ENCODE measurements around the gene TMED10.
A peak's percentile ranks its signal among the peaks of the same experiment; 100 is the strongest.

The TMED10 gene

DNA sequence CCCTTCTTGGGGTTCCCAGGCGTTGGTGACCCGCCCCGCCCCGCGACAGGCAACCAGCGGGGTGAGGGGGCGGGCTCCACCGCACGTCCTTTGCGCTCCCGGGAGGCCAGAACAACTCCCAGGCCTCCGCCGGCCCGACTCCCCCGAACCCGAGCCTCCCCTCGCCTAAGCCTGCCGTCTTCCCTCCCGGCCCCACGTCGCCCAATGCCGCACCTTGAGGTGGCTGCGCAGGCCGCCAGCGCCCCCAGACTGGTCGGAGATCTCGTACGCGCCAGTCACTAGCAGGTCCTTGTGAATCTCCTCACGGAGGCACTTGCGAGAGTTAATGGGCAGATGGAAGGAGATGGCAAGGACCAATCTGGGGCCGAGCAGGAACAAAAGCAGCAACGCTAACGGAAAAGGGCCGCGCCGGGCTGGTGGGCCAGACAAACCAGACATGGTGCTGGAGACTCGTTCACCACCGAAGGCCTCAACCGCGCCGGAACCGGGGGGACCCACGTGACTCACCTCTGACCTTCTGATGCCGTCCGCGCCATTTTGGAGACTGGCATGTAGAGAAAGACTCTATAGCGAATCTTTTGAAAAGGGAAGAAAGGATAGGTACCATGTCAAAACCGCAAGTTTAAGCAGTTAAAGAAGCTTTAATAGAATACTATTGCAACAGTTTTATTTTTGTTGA lies at the start of gene TMED10:
TMED10 (minus strand) TSS at position 471 of the 679 bp plus-strand sequence; CDS start at position 438, 33 bp downstream.
- peak; percentile 68 for DNase-seq (ENCODE audit: low spot score)

DNA sequence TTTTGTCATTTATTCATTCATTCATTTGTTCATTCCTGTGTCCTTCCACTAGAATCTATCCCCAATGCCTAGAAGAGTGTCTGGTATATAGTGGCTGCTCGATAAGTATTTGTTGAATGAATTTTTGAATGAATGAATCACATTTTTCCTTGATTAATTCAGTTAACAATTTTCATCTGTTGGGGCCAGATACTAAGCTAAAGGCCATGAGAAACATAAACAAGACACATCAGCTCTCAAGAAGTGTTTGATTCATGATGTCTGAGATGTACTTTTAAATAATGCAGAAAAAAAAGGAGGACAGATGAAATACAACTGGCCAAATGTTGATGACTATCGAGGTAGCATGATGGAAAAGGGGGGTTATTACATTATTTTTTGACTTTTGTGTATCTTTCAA lies 48.1 kb upstream of the TMED10 start:
- DNase-seq (ENCODE audit: low spot score): no peak

DNA sequence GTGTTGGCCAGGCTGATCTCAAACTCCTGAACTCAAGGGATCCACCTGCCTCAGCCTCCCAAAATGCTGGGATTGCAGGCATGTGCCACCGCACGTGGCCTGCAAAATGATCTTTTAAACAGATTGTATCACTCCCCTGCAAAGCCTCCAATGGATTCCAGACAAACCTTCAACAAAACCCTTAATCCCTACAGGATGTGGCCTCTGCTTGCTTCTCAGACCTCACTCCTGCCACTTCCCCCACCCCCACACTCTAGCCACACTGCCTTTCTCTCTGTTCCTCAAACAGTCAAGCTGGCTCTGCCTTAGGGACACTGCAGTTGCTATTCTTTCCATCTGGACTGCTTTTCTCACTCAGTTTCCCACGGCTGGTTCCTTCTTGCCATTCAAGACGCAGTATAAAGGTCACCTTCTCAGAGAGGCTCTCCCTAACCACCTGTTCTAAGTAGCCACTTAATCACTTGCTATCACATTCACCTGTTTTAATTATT lies 47.3 kb upstream of the TMED10 start:
- no peak for DNase-seq (ENCODE audit: low spot score)

DNA sequence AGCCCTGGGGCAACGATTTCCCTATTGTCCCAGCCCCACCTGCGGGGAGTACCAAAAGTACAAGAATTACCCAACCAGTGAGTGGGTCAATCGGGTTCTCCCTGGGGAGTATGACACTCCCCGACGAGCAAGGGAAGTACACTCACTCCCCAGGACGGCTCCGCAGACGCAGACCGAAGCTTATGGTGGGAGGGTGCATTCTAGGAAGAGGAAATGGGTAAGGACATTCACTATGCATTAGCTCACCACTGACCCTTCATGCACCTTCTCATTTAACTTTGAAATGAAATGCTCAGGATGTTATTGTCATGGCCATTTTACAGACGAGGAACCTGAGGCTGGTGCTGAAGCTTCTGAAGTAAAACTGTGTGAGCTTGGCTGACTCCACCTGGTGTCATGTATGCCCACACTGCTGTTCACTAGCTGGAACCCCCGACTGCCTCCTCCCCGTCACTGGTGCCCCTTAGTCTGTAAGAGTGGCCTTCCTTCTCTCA lies 45.8 kb upstream of the TMED10 start:
- DNase-seq (ENCODE audit: low spot score): no peak

DNA sequence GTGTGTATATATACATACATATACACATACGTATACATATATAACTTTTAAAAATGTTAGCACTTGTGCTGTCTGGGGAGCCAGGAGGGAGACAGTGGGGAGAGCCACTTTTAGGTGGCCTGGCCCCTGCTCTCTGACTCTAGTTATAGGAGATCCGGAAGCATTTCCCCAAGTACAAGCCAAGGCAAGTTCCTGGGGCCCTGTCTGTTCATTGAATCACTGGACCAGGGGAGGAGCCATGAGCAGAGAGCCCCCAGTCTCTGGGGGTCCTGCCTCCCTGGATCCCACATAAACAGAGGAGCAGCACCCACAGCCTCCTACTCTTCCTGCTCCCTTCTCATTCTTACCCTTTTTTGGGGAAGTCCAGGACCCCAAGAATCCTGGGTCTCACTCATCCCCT lies 45.4 kb upstream of the TMED10 start:
- DNase-seq (ENCODE audit: low spot score): no peak

DNA sequence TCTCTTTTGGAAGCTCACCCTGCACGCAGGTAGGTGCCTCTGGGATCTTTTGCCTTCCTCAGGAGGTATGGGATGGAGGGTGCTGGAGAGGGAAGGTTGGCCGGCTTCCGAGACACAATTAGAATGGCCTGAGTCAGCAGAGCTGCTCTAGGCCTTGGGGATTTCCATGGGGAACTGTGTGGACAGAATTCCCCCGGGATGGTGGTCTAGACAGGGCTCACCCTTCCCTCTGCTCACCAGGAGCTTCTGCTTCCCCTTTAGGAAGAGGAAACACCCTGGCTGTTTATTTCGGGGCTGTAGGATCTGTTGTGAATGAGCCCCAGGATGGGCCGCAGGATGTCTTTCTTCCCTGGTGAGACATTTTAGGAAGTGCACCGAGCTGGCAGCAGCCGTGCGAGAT lies 43.7 kb upstream of the TMED10 start:
- DNase-seq (ENCODE audit: low spot score): no peak

DNA sequence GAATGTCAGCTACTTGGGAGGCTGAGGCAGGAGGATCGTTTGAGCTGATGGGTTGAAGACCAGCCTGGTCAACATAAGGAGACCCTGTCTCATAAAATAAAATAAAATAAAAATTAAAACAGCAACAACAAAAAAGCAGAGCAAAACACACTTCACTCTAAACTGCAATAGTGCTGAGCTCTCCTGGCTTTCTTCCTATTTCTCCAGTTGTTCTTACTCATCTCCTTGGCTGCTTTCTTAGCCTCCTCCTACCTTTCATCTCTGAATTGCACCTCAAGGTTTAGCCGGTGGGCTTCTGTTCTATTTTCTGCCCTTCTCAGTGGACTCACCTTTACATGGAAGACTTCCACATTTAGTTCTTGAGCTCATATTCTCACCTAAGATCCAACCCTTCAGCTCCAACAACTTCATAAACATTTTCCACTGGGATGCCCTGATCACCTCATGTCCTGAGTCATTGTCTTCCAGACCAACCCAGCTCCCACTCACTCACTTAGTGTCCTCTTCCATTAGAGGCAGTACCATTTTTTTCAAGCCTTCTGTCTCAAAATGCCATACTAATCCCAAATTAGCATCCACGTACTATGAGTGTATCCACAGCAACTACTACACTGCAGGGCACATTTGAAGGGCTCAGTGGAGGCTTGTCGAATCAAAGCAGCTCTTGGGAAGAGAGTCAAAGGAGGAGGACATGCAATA lies 41.2 kb upstream of the TMED10 start:
- DNase-seq (ENCODE audit: low spot score): no peak

DNA sequence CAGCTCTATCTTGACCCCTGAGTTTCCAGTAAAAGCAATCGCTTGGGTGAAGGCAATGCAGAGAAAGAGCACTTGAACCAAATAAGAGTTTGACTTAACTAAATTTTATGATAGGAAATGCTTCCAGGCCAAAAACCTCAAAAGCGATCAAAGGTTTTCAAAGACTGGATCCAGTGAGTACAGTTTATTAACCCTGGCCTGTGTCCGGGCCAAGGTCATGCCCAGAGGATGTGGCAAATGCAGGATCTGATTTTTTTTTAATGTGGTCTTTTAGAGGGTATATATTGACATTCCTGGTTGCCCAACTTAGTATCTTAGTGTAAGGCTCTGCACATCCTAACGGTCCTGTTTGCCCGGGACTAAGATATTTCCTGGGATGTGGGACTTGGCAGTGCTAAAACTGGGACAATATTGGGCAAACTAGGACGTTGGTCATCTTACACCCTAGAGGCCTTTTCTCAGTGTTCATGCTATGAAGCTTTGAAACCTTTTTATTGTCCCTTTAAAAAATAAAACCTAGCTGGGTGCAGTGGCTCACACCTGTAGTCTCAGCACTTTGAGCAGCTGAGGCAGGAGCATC lies 40.1 kb upstream of the TMED10 start:
- DNase-seq (ENCODE audit: low spot score): no peak

DNA sequence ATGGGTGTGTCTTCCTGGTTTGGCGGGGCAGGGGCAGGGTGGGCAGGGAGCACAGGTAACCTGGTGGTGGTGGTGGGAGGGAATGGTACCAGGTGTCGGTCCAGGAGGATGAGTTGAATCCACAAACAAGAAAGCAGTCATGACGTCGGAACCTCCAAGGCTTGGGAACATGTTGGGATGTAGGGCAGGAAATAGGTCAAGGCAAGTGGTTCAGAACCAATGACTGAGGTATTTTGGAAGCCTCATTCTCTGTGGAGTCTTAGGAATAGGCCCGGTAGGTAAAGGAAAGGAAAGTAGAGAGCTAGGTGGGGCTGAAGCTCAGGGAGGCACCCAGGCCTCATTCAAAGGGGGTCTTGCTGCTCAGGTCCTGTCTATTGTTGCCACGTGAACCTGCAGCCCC lies 39.1 kb upstream of the TMED10 start:
- no peak for DNase-seq (ENCODE audit: low spot score)

DNA sequence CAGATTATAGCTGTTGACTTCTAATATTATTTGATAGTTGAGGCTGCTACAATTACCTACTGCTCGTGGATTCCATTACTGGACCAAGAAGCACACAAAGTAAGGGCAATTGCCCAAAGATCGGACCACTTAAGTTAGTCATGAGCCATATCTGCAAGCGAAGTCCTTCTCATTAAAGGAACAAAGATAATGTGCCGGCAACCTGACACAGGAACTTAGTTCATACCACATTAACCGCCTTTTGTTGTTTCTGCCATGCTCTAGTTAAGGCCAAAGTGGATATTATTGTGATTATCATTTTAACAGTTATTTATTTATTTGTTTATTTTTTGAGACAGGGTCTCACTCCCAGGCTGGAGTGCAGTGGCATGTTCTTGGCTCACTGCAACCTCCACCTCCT lies 38.1 kb upstream of the TMED10 start:
- no peak for DNase-seq (ENCODE audit: low spot score)

DNA sequence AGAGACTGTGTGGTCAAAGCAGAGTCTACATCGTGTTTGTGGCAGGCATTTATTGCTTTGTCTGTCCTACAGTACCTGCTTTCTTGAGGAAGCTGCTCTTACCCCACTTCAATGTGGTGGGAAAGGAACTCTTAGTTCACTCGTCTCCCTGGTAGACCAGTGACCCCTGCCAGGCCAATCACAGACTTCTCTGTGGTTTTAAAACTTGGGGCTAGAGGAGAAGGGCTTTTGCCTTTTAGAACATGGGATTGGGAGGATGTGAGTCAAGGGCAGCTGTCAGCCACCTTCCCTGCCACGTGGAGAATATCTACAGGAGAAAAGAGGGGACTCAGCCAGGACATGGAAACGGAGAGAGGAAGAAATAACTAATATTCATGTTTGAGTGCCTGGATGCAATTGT lies 36.8 kb upstream of the TMED10 start:
- DNase-seq (ENCODE audit: low spot score): no peak

DNA sequence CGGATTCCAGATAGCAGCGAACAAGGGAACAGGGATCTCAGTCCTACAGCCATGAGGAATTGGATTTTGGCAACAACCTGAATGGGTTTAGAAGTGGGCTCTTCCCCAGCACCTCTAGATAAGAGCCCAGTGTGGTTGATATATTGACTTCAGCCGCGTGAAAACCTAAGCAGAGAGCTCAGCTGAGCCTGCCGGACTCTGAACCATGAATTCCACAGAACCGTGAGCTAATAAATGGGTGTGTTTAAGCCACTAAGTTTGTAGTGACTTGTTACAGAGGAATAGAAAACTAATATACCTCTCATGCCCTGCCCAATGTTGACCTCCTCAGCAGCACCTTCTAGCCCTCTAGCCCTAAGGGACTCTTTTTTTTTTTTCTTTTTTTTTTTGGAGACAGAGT lies 32.4 kb upstream of the TMED10 start:
- DNase-seq (ENCODE audit: low spot score): no peak

DNA sequence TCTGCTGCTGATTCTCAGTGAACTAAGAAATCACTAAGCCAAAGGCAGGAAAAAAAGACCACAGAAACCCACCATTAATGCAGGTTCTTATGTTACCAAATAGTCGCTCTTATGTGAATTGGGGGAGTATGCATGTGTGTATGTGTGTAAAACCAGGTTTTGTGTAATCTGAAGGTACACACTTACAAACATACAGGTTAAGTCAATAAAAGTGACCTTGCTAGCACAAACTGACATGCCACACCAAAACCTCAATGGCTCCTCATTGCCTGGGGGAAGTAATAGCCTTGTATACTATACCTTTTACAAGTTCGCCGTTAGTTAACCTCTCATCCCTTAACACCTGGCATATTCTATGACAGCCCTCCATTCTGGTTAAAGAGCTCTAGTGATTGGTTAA lies 29.8 kb upstream of the TMED10 start:
- DNase-seq (ENCODE audit: low spot score): no peak

DNA sequence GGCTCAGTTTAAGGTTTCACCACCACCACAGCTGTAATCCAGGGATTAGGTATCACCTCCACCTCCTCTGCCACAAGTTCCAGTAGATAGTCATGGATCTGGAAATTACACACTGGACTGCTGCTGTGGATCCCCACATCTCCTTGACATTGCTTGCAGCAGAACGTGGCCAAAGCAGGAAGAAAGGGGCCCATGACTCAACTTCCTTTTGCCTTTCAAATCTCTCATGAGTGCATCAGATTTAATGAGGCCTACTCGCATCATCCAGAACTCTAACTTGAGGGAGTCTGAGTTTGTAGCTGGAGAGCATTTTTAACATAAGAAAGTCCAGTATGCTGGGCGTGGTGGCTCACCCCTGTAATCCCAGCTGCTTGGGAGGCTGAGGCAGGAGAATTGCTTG lies 29.2 kb upstream of the TMED10 start:
- DNase-seq (ENCODE audit: low spot score): no peak

DNA sequence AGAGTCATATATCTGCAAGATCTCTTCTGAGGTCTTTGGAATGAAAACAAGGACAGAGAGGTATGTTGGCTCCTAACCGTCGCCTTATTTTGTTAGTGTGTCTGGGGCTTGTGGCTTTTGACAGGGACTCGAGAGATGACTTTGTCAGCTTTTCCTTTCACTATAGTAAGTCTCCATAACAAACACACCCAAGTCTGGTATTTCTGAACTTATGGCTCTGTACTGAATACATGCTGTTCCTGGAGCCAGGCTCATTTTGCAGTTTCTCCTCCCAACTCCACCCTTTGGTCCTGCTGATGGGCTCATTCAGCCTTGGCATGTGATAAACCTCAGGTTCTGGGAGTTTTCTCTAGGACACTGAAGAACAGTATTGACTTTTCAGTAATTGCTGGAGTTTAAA lies 27.7 kb upstream of the TMED10 start:
- DNase-seq (ENCODE audit: low spot score): no peak

DNA sequence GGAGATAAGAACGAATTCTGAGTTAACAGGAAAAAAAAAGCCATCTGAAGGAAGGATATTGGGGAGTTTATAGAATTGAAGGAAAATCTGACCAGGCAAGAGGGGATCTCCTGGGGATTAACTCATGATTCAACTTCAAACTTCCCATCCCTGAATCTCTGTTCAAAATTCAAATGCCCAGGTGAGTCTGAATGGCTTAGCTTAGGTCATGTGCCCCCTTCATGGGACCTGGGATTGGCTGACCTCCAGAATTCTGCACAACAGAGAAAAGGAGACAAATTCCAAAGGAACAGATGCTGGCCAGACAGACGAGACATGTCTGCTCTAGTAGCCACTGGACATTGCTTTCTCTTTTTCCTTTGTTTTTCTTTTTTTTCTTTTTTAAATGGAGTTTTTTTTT lies 26.2 kb upstream of the TMED10 start:
- DNase-seq (ENCODE audit: low spot score): no peak

DNA sequence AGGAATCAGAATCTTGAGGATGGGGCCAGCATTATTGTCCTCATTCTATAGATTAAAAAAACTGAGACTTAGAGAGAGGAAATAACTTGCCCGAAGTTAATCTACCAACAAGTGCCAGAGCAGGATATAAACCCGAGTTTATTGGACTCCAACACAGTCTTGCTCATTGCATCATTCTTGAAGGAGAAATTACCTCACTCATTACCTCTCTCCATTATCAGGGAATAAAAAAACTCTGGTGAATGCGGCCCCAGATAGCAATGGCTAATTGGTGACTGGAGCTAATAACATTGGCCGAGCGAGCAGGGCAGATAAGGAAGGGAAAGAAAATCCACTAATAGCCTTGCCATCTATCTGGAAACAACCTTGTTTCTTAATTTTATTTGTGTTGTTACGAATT lies 24.7 kb upstream of the TMED10 start:
- DNase-seq (ENCODE audit: low spot score): no peak

DNA sequence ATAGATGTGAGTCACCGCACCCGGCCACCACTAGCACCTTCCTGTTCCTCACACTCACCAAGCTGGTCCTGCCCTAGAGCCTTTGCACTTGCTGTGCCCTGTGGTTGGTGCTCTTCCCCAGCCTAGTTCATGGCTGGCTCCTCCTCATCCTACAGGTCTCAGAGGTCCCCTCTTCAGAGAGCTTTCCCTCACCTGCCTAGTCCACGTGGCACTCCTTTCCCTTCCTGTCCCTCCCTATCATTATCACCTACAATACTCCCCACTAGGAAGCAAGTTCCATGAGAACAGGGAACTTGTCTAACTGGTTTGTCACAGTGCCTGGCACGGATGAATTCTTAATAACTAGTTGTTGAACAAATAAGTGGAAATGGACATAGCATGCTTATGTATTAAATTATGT lies 24.0 kb upstream of the TMED10 start:
- no peak for DNase-seq (ENCODE audit: low spot score)

DNA sequence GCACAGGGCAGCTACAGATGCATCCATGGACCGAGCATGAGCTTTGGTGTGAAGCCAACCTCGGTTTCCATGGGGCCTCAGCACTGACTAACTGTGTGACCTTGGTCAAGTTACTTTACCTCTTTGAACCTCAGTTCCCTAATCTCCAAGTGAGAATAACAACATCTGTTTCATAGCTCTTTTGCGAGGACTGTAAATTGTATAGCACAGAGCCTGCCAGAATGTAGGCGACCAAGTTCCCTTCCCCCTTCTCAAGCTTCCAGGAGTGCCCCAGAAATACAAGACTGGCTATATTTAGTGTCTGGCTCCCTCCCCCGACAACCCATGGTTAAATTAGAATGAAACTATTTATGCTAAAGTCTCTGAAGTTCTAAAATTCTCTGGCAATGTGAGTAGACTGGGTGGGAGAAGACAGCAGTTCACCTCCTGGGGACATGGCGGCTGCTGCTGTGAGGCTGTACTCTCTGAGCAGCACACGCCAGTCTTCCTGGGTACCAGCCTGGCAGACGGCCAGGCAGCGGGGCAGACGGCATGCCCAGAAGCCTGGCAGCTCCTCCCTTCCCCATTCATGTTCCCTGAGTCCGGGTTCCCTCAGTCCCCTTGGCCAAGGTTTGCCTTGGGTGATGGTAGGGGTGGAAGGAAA lies 22.0 kb upstream of the TMED10 start:
- no peak for DNase-seq (ENCODE audit: low spot score)

DNA sequence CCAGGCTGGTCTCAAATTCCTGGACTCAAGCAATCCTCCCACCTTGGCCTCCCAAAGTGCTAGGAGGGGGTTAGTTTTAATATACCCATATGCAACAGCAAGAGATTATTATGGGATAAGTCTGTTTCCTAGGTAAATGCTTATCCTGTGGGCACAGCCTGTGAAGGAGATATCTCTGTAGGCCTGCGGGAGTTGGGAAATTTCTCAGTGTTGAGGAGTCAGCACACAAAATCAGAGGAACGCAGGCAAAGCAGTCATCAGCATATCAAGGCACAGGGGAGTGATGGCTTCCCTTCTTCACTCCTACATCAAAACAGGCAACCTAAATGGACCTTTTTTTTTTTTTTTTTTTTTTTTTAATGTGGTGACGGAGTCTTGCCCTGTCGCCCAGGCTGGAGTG lies 20.9 kb upstream of the TMED10 start:
- DNase-seq (ENCODE audit: low spot score): no peak

DNA sequence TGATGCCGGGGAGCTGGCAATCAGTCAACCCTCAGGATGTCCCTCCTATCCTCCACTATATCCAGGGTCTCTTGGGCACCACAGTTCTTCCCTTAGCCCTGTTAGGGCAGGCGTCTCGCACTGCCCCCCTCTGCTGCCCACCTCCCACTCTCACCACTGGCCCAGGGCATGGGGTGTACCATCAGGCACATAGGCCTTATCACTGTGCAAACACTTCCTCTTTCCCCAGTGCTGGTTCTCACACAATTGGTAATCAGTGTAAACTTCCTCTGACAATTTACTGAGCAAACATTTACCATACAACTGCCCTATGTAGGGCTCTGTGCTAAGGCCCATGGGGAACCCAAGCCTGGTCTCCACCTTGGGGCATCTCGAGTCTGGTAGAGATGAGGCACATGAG lies 20.1 kb upstream of the TMED10 start:
- DNase-seq (ENCODE audit: low spot score): no peak

DNA sequence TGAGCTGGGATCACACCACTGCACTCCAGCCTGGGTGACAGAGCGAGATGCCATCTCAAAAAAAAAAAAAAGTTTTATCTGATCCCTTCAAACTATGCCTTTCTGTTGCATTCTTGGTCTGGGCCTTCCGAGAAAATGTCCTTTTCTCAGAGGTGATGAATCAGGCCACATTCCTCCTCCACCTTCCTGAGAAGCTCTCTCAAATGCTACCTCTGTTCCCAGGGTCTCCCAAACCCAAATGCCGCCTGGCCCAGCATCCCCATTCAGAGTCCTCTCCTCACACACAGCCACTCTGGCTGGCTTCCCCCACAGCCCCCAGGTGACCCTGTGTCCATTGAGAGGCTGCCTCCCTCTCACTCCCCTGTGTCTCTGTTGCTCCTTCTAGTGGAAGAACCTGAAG lies 19.7 kb upstream of the TMED10 start:
- DNase-seq (ENCODE audit: low spot score): no peak

DNA sequence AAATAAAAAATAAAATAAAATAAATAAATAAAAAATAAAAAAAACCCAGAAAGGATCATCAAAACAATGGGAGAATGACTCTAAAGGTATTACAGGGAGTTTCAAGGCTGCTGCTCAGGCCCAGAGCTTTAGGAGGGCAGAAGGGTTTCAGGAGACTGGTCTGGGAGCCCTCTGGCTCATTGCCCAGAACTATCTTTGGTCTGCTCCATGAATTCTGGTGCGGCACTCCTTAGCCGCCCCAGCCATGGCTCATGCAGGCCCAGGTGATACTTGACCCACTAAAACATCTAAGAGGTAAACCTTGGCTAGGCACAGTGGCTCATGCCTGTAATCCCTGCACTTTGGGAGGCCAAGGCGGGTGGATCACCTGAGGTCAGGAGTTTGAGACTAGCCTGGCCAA lies 14.7 kb upstream of the TMED10 start:
- DNase-seq (ENCODE audit: low spot score): no peak
